GM18502 (cell line): ENCODE results near the gene RPS24.
A peak's percentile ranks its signal among the peaks of the same experiment; 100 is the strongest.

Source experiments
- ATAC-seq: cut with Tn5 transposase; IDR thresholded peaks from one replicate; pipeline ENCODE4 v1.9.1; 2021; ENCODE audit warnings: mild to moderate bottlenecking; ENCODE audit not compliant: unreplicated experiment, poor library complexity

Gene RPS24

GRCh38 chr10:78025685-78026364, 7.8 kb upstream of the RPS24 start:
- no peak for ATAC-seq

DNA sequence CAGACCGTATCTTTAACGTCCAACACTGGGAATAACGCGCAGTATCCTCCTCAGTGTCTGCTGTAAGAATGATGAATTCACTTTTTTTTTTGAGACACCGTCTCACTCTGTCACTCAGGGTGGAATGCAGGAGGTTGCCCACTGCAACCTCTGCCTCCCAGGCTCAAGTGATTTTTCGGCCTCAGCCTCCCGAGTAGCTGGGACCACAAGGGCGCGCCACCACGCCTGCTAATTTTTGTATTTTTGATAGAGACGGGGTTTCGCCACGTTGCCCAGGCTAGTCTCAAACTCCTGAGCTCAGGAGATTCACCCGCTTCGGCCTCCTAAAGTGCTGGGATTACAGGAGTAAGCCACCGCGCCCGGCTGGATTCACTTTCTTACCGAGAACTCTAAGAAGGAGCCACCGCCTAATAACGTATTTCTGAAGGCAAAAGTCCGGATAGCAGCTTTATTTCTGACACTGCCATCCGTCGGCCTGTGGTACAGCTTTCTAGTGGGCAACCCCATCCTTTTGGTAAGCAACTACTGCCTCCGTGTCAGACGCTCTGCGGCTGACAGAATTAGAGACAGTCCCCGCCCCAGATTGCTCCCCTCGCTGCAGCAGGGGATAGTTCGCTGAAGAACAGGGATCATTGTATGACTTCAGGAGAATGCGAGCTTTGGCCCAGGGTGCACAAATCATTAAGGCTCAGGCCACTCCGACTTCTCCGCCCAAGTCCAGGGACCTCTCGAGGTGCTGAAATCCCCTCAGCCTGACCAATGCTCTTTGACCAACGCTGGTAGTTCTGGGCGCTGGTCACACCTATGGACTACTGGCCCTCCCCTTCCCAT, 5.0 kb upstream of the RPS24 start:
- ATAC-seq: no peak

DNA sequence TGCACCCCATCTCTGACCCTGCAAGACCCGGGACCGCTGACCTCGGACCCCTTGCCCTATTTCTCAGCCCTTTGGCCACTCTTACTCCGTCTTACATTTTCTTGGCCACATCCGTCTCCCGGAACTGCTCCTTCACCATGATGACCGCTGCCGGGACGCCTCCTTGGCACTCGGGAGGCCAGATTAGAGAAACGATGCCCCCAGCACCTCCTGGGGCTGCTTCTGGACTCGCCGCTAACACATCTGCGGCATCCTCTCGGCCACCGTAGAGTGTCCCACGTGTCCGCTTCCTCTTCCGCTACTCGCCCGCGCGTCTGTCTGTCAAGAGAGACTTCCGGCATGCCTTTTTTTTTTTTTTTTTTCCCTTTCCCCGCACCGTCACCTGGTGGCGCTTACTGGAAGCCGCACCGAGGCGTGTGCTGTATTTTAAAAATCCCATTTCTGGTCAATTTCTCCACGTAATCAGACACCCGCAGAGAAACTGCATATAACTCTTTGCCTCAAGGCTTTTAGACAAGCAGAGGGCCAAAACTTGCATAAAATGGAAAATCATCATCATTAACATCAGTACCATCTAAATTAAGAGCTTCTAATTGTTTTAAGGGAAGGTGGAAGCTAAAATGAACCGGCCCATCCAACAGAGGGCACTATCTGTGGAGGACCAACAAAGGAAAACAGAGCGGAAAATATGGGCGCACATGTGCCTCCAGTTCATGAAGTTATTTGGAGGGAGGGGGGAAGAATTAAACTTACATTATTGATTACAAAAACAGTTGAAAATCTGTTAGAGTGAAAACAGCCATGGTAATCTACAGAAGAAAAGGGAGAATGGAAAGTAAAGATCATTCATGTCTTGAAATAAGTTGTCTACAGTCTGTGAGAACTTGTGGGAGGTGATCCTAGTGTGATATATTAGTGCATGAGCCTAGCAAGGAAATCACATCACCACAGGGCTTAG, 4.1 kb upstream of the RPS24 start, which contains the start of gene POLR3A:
Gene POLR3A, minus strand, starts transcription at position 247 of the 958 bp plus-strand sequence. Its CDS starts 108 bp downstream, at position 139.
- ATAC-seq: peak; percentile 71

DNA sequence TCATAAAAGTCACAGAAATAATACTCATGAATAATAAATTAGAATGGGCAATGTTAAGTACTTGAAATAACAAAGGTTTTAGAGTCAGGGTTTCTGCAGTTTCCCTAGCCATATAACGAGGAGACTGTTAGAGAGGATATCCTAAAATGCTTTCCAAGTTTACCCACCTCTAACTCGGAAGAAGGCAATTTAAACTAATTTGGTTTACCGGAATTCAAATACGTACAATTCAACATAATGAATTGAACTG, 351 bp upstream of the RPS24 start:
- ATAC-seq: no peak

DNA sequence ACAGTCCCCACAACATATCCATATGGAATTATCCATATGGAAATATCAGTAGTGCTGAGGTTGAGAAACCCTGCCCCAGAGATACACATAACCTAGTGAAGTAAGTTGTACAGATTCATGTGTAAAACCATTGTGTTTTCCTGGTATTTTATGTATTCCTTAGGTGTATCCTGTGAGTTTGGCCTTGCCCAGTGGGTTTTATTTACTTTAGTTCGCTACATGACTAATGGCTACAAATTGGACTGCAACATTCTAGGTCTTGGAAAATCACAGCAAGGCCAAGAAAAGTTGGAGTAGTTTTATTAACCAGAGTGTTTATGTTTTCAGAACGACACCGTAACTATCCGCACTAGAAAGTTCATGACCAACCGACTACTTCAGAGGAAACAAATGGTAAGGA, 1.4 kb downstream of the RPS24 start:
- no peak for ATAC-seq

- no peak for ATAC-seq
These were observed 1.8 kb downstream of the RPS24 start for GRCh38 chr10:78035437-78035836.

- no peak for ATAC-seq
These were observed 2.4 kb downstream of the RPS24 start for GRCh38 chr10:78035933-78036583.

DNA sequence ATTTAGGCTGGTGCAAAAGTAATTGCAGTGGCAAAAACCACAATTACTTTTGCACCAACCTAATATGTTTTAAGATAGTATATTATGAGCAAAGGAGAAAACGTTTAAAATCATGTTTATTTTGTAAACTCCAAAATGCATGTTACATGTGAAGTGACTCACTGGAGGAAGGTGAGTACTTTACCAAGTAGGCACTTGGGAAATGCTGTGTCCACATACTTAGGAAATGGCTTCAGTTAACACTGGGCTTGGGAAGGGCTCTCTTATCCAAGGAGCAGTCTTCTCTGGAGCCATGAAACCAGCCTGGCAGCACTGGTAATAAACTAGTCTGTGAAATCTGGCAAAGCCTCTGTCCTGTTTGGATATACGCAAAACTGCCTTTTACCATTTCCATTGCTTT, 4.4 kb downstream of the RPS24 start:
- ATAC-seq: no peak

DNA sequence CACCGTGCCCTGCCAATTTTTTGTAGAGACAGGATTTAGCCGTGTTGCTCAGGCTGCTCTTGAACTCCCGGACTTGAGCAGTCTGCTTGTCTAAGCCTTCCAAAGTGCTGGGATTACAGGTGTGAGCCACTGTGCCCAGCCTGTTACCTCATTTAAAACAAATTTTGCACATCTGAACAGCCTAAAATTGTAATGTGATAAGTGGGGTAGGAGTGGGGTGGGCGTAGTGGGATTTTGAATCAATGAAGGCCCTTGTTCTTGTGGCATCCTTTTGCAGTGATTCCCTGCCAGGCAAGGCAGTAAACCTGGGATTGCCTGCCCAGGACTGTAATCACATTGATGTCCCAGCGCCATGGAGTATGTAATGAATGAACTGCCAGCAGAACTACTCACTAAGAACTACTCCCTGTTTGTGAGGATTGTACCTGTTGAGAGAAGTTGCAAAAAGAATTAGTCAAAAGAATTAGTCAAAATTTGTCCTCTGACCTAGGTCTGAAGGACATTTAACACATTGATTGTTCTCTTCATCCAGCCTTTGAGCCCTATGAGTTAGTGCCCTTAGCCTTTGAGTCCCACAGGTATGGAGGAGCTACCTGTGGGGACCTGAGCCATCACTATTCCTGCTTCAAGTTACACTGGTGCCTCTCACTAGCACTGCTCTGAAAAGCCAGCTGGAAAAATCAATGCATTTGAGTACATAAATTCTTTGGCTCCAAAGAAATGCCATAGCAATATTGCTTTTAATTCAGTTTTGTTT, 5.3 kb downstream of the RPS24 start:
- no peak for ATAC-seq

GRCh38 chr10:78039743-78040142, 6.1 kb downstream of the RPS24 start:
- ATAC-seq: no peak

DNA sequence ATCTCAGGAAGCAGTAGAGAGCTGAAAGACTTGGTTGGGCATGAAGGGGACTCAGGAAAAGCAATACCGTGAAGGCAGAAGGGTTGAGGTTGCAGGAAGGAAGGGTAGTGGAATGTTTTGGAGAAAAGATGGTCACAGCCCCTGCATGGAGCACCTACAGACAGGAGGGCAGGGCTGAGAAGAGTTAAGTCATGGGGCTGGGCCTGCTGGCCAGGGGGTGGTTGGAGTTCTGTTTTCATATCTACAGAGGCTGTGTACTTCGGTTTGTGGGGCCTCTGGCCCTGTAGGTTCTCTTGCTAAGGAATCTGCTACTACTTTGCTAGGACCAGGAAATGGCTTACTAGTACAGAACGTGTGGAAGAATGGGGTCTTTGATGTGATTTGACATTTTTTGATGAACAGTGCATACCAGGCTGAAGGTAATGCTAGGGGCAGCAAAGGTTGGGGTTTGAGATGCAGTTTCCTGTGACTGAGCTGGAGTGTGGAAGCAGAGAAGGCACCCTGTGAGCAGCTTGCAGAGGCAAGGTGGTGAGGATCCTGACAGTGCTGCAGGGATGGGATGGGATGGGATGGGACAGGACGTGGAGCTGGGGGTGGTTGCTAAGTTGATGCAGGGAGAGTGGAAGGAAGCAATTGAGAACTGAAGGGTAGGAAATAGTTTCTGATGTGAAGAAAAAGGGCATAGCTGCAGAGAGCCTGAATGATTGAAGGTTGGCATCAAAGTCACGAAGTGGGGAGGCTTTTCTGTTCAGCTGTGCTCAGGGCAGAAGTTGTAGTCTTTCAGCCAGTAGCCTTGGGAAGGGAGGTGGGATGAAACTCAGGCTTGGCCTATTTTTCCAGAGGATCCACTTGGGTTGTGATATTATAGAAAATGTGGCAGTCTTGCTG, 7.8 kb downstream of the RPS24 start:
- no peak for ATAC-seq

GRCh38 chr10:78042058-78042751, 8.5 kb downstream of the RPS24 start:
- ATAC-seq: no peak

GRCh38 chr10:78042752-78043104, 9.1 kb downstream of the RPS24 start:
- no peak for ATAC-seq

- ATAC-seq: no peak
These were observed 10.5 kb downstream of the RPS24 start for GRCh38 chr10:78044179-78044578.

- ATAC-seq: no peak
These were observed 11.0 kb downstream of the RPS24 start for GRCh38 chr10:78044699-78045098.

- peak; percentile 78 for ATAC-seq
These were observed 11.6 kb downstream of the RPS24 start for GRCh38 chr10:78045237-78045636.

- no peak for ATAC-seq
These were observed 12.2 kb downstream of the RPS24 start for GRCh38 chr10:78045856-78046255.

GRCh38 chr10:78046711-78047269, 13.1 kb downstream of the RPS24 start:
- ATAC-seq: no peak
